OCI-LY3 (cell line): ENCODE data around the gene NCEH1.
"Not testable (repeated sequence)": the region's sequence is repeated elsewhere in the genome, so short reads cannot be mapped to it uniquely, and the experiment has no call there.

Experiments
- H2AFZ ChIP-seq: fragments of 200-600, 300-600 bp; shearing (Covaris generic); 2 replicates; pipeline ENCODE4 v1.6.0; 2014; ENCODE audit warnings: antibody characterized with exemption, low read depth, low read length
- H3K27ac ChIP-seq: fragments of 200-600, 300-600 bp; sonication (generic); 2 replicates; pipeline ENCODE4 v1.5.1; 2014; ENCODE audit warnings: mild to moderate bottlenecking, low read length, moderate library complexity, mixed read lengths
- H3K27me3 ChIP-seq: fragments of 200-600, 300-600 bp; sonication (generic); 2 replicates; pipeline ENCODE4 v1.6.1; 2014; ENCODE audit warnings: low read depth, low read length, mixed read lengths
- H3K36me3 ChIP-seq: fragments of 200-600, 300-600 bp; sonication (generic); replicated peaks from 2 replicates; pipeline ENCODE3; 2014; ENCODE audit warnings: low read depth, low read length, mixed read lengths
- H3K4me1 ChIP-seq: fragments of 300-600, 200-600 bp; sonication (generic); 2 replicates; pipeline ENCODE4 v1.6.1; 2014; ENCODE audit warnings: low read length, mixed read lengths
- H3K4me2 ChIP-seq: fragments of 200-600, 300-600 bp; sonication (generic); 2 replicates; pipeline ENCODE4 v1.6.1; 2014; ENCODE audit warnings: low read length, mixed read lengths
- H3K4me3 ChIP-seq: fragments of 300-600, 200-600 bp; sonication (generic); 2 replicates; pipeline ENCODE4 v1.5.1; 2014; ENCODE audit warnings: antibody characterized with exemption, mild to moderate bottlenecking, low read length, moderate library complexity
- H3K79me2 ChIP-seq: fragments of 300-600, 200-600 bp; shearing (Covaris generic); 2 replicates; pipeline ENCODE4 v1.6.1; 2014; ENCODE audit warnings: mild to moderate bottlenecking, low read length, mixed read lengths
- H3K9ac ChIP-seq: fragments of 300-600, 200-600 bp; shearing (Covaris generic); 2 replicates; pipeline ENCODE4 v1.6.0; 2014; ENCODE audit warnings: mild to moderate bottlenecking, low read length, moderate library complexity
- H3K9me3 ChIP-seq: fragments of 200-600, 300-600 bp; shearing (Covaris generic); 2 replicates; pipeline ENCODE4 v1.6.1; 2014; ENCODE audit warnings: low read length, mixed read lengths; ENCODE audit not compliant: insufficient read depth
- H4K20me1 ChIP-seq: fragments of 200-600, 300-600 bp; sonication (generic); 2 replicates; pipeline ENCODE4 v1.6.1; 2016; ENCODE audit warnings: low read length, mixed read lengths; ENCODE audit not compliant: insufficient read depth
- CTCF ChIP-seq: fragments of 200-600, 300-600 bp; sonication (generic); IDR thresholded peaks from 2 replicates; pipeline ENCODE4 v1.5.1; 2014; ENCODE audit warnings: antibody characterized with exemption, low read length, low read depth
- EZH2phosphoT487 ChIP-seq: fragments of 200-600 bp; shearing (Covaris generic); IDR thresholded peaks from 2 replicates; pipeline ENCODE4 v1.6.1; 2018; ENCODE audit warnings: antibody characterized with exemption, mixed run types, low read depth

Gene NCEH1

GRCh38 chr3:172705170-172705569, 5.7 kb downstream of the NCEH1 start:
- Histone ChIP-seq H3K4me1 (peaks cover 11% of the 10 kb centered on the region), H4K20me1 (no peaks in the 10 kb centered on the region), H2AFZ (no peak overlapping the region), H3K9me3 (no peaks in the 10 kb centered on the region), H3K36me3 (no peaks in the 10 kb centered on the region), H3K4me3 (no peak overlapping the region), H3K27ac (no peak overlapping the region), H3K9ac (no peak overlapping the region), H3K4me2 (no peak overlapping the region), H3K79me2 (no peaks in the 10 kb centered on the region), H3K27me3 (peaks cover 2% of the 10 kb centered on the region; the same call in 1 of the 2 replicates)
- TF ChIP-seq EZH2phosphoT487 (no peak), CTCF (no peak)

GRCh38 chr3:172704001-172704400, 6.9 kb downstream of the NCEH1 start:
- TF ChIP-seq EZH2phosphoT487: no peak
- TF ChIP-seq CTCF: no peak
- no peaks in the 10 kb centered on the region for H3K27me3 ChIP-seq

GRCh38 chr3:172702731-172703130, 8.1 kb downstream of the NCEH1 start:
- peaks cover 11% of the 10 kb centered on the region for H3K4me1 ChIP-seq
- H3K4me2 ChIP-seq, H3K27ac ChIP-seq, H4K20me1 ChIP-seq, H3K9me3 ChIP-seq, H3K4me3 ChIP-seq, H3K79me2 ChIP-seq, H3K9ac ChIP-seq, H3K36me3 ChIP-seq, H3K27me3 ChIP-seq, H2AFZ ChIP-seq: not testable (repeated sequence)

More at GRCh38 chr3:172704001-172704400, 6.9 kb downstream of the NCEH1 start:
- H2AFZ ChIP-seq: no peak overlapping the region
- H3K4me3 ChIP-seq: no peak overlapping the region
- H3K27ac ChIP-seq: no peak overlapping the region
- H3K36me3 ChIP-seq: no peaks in the 10 kb centered on the region
- H3K9me3 ChIP-seq: no peaks in the 10 kb centered on the region
- no peak overlapping the region for H3K9ac ChIP-seq
- H3K4me1 ChIP-seq: peaks cover 2% of the 10 kb centered on the region
- no peaks in the 10 kb centered on the region for H4K20me1 ChIP-seq
- no peak overlapping the region for H3K4me2 ChIP-seq
- H3K79me2 ChIP-seq: no peaks in the 10 kb centered on the region

GRCh38 chr3:172702256-172702655, 8.6 kb downstream of the NCEH1 start:
- Histone ChIP-seq H2AFZ (no peak overlapping the region), H3K27ac (no peak overlapping the region)
- TF ChIP-seq CTCF: no peak
- TF ChIP-seq EZH2phosphoT487: no peak

GRCh38 chr3:172701751-172702150, 9.1 kb downstream of the NCEH1 start:
- Histone ChIP-seq H3K4me1 (peaks cover 11% of the 10 kb centered on the region), H3K27me3 (no peaks in the 10 kb centered on the region), H2AFZ (no peak overlapping the region), H4K20me1 (no peaks in the 10 kb centered on the region), H3K9me3 (no peaks in the 10 kb centered on the region), H3K27ac (no peak overlapping the region), H3K4me3 (no peak overlapping the region), H3K36me3 (no peaks in the 10 kb centered on the region), H3K79me2 (no peaks in the 10 kb centered on the region), H3K9ac (no peak overlapping the region), H3K4me2 (no peak overlapping the region)
- TF ChIP-seq CTCF: no peak
- no peak for TF ChIP-seq EZH2phosphoT487

More at GRCh38 chr3:172702256-172702655, 8.6 kb downstream of the NCEH1 start:
- H3K36me3 ChIP-seq: no peaks in the 10 kb centered on the region
- H4K20me1 ChIP-seq: no peaks in the 10 kb centered on the region
- H3K4me2 ChIP-seq: no peak overlapping the region
- H3K79me2 ChIP-seq: no peaks in the 10 kb centered on the region
- H3K9me3 ChIP-seq: no peaks in the 10 kb centered on the region
- H3K4me3 ChIP-seq: no peak overlapping the region
- H3K27me3 ChIP-seq: no peaks in the 10 kb centered on the region
- H3K9ac ChIP-seq: no peak overlapping the region
- H3K4me1 ChIP-seq: peaks cover 11% of the 10 kb centered on the region
